Ishikawa (cell line): ENCODE measurements around the gene TBC1D14.

Experiments used
- CEBPB ChIP-seq: IDR thresholded peaks from 2 replicates; pipeline ENCODE4 v1.6.1; 2012
- CREB1 ChIP-seq: IDR thresholded peaks from 2 replicates; pipeline ENCODE4 v1.6.1; 2012; ENCODE audit warnings: low read depth
- EGR1 ChIP-seq: IDR thresholded peaks from 2 replicates; pipeline ENCODE4 v1.6.1; 2012
- EP300 ChIP-seq: IDR thresholded peaks from 2 replicates; pipeline ENCODE4 v1.6.1; 2012; ENCODE audit warnings: borderline replicate concordance
- FOXM1 ChIP-seq: IDR thresholded peaks from 2 replicates; pipeline ENCODE4 v1.6.1; 2012; ENCODE audit warnings: low read depth, borderline replicate concordance
- MAX ChIP-seq: IDR thresholded peaks from 2 replicates; pipeline ENCODE4 v1.6.1; 2012
- NFIC ChIP-seq: IDR thresholded peaks from 2 replicates; pipeline ENCODE4 v1.6.1; 2012
- RAD21 ChIP-seq: IDR thresholded peaks from 2 replicates; pipeline ENCODE4 v1.6.1; 2012; ENCODE audit warnings: low read depth
- REST ChIP-seq: IDR thresholded peaks from 2 replicates; pipeline ENCODE4 v1.6.1; 2012; ENCODE audit warnings: low read depth, mild to moderate bottlenecking
- TAF1 ChIP-seq: IDR thresholded peaks from 2 replicates; pipeline ENCODE4 v1.6.1; 2012; ENCODE audit warnings: low read depth, mild to moderate bottlenecking
- TCF12 ChIP-seq: IDR thresholded peaks from 2 replicates; pipeline ENCODE4 v1.6.1; 2012; ENCODE audit warnings: low read depth
- TEAD4 ChIP-seq: IDR thresholded peaks from 2 replicates; pipeline ENCODE4 v1.6.1; 2012
- USF1 ChIP-seq: IDR thresholded peaks from 2 replicates; pipeline ENCODE4 v1.6.1; 2012
- YY1 ChIP-seq: IDR thresholded peaks from 2 replicates; pipeline ENCODE4 v1.6.1; 2012; ENCODE audit warnings: low read depth
- ZBTB7A ChIP-seq: IDR thresholded peaks from 2 replicates; pipeline ENCODE4 v1.6.1; 2012; ENCODE audit warnings: low read depth

The TBC1D14 gene

GRCh38 chr4:6880691-6881090, 28.9 kb upstream of the TBC1D14 start:
- no peak for TF ChIP-seq ZBTB7A
- TF ChIP-seq TCF12, result no peak
- no peak for TF ChIP-seq CREB1
- no peak for TF ChIP-seq FOXM1
- no peak for TF ChIP-seq YY1
- no peak for TF ChIP-seq RAD21
- TF ChIP-seq TAF1, result no peak
- no peak for TF ChIP-seq MAX
- no peak for TF ChIP-seq TEAD4
- no peak for TF ChIP-seq EGR1
- no peak for TF ChIP-seq EP300
- no peak for TF ChIP-seq REST
- no peak for TF ChIP-seq CEBPB
- TF ChIP-seq NFIC, result no peak
- no peak for TF ChIP-seq USF1

- TF ChIP-seq CEBPB, result no peak
- no peak for TF ChIP-seq EGR1
- TF ChIP-seq REST, result no peak
- TF ChIP-seq TAF1, result no peak
- no peak for TF ChIP-seq USF1
- no peak for TF ChIP-seq RAD21
- TF ChIP-seq CREB1, result no peak
- no peak for TF ChIP-seq ZBTB7A
Measured at GRCh38 chr4:6881908-6882307, 27.7 kb upstream of the TBC1D14 start.

- no peak for TF ChIP-seq TEAD4
- TF ChIP-seq REST, result no peak
- TF ChIP-seq USF1, result no peak
- TF ChIP-seq NFIC, result no peak
- TF ChIP-seq RAD21, result no peak
- TF ChIP-seq ZBTB7A, result no peak
- TF ChIP-seq EP300, result no peak
- no peak for TF ChIP-seq CEBPB
- no peak for TF ChIP-seq FOXM1
- no peak for TF ChIP-seq EGR1
- no peak for TF ChIP-seq CREB1
- TF ChIP-seq TCF12, result no peak
- no peak for TF ChIP-seq MAX
- no peak for TF ChIP-seq YY1
- no peak for TF ChIP-seq TAF1
Measured at GRCh38 chr4:6884341-6884870, 25.2 kb upstream of the TBC1D14 start.

- TF ChIP-seq REST (no peak), USF1 (no peak), MAX (no peak), CEBPB (no peak), TEAD4 (no peak), YY1 (no peak), EP300 (no peak), FOXM1 (no peak), RAD21 (no peak), EGR1 (no peak), TAF1 (no peak), CREB1 (no peak), NFIC (no peak), ZBTB7A (no peak), TCF12 (no peak)
Measured at GRCh38 chr4:6885953-6886557, 23.6 kb upstream of the TBC1D14 start.
